ENCODE data around the gene KAT14.

The KAT14 gene

GRCh38 chr20:18144541-18145099 is 7.0 kb downstream of the KAT14 start:
- no peaks in the 10 kb centered on the region for H4K20me1 ChIP-seq (ENCODE audit: control insufficient read depth, insufficient read depth, low read depth, low read length)
- H3K9me3 ChIP-seq (ENCODE audit: control insufficient read depth, insufficient read depth, low read length): no peaks in the 10 kb centered on the region
- peaks cover 55% of the 10 kb centered on the region for H3K79me2 ChIP-seq (ENCODE audit: control insufficient read depth, low read length)
- peaks cover 68% of the 10 kb centered on the region for H3K36me3 ChIP-seq (ENCODE audit: control insufficient read depth, low read length)
- H3F3A ChIP-seq (ENCODE audit: control insufficient read depth, insufficient read depth): peaks cover 9% of the 10 kb centered on the region
- no peaks in the 10 kb centered on the region for H3K9me2 ChIP-seq (replicated peaks; ENCODE audit: control insufficient read depth, low read length)
- no peaks in the 10 kb centered on the region for H3K27me3 ChIP-seq (ENCODE audit: control insufficient read depth, low read length)
- no peak overlapping the region for H3K27ac ChIP-seq (ENCODE audit: low read depth, low read length)
- peaks cover 6% of the 10 kb centered on the region for H3K4me1 ChIP-seq (ENCODE audit: control insufficient read depth, low read length)
- no peak overlapping the region for H3K4me2 ChIP-seq (ENCODE audit: low read length)
- no peak for TF ChIP-seq CTCF (IDR thresholded peaks at IDR 0.05; ENCODE audit: low read depth, low read length, poor library complexity, severe bottlenecking)
- no peak for TF ChIP-seq EZH2phosphoT487 (IDR thresholded peaks at IDR 0.05; ENCODE audit: borderline replicate concordance, low read length)
- H3K4me3 ChIP-seq (ENCODE audit: low read length): no peak overlapping the region

DNA sequence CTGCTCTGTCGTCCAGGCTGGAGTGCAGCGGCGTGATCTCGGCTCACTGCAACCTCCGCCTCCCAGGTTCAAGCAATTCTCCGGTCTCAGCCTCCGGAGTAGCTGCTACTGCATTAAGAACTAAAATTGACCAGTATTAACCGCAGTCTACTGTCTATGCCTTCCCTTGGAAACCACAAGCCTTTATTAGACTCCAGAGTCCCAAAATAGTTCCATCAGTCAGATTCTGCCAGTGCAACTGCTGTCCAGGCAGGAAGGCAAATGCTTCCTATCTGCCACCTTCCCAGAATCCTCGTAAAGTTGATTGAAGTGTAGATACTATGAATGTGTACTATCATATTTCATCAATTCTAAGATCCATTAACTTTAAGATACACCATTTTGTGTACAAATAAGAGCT is 16.7 kb downstream of the KAT14 start:
- H3K27me3 ChIP-seq (ENCODE audit: control insufficient read depth, low read length): no peaks in the 10 kb centered on the region
- no peak for TF ChIP-seq CTCF (IDR thresholded peaks at IDR 0.05; ENCODE audit: low read depth, low read length, poor library complexity, severe bottlenecking)
- TF ChIP-seq EZH2phosphoT487 (IDR thresholded peaks at IDR 0.05; ENCODE audit: borderline replicate concordance, low read length): no peak
- no peak overlapping the region for H3K4me3 ChIP-seq (ENCODE audit: low read length)
- H3K4me1 ChIP-seq (ENCODE audit: control insufficient read depth, low read length): no peaks in the 10 kb centered on the region
- no peak overlapping the region for H3K27ac ChIP-seq (ENCODE audit: low read depth, low read length)
- no peak overlapping the region for H3K4me2 ChIP-seq (ENCODE audit: low read length)
- H4K20me1 ChIP-seq (ENCODE audit: control insufficient read depth, insufficient read depth, low read depth, low read length): no peaks in the 10 kb centered on the region
- H3K9me3 ChIP-seq (ENCODE audit: control insufficient read depth, insufficient read depth, low read length): no peaks in the 10 kb centered on the region
- peaks cover 80% of the 10 kb centered on the region for H3K36me3 ChIP-seq (ENCODE audit: control insufficient read depth, low read length)
- no peaks in the 10 kb centered on the region for H3F3A ChIP-seq (ENCODE audit: control insufficient read depth, insufficient read depth)
- H3K79me2 ChIP-seq (ENCODE audit: control insufficient read depth, low read length): 0 out of 2 replicates have a peak, but pooled peaks cover 3% of the 10 kb centered on the region
- no peaks in the 10 kb centered on the region for H3K9me2 ChIP-seq (replicated peaks; ENCODE audit: control insufficient read depth, low read length)

DNA sequence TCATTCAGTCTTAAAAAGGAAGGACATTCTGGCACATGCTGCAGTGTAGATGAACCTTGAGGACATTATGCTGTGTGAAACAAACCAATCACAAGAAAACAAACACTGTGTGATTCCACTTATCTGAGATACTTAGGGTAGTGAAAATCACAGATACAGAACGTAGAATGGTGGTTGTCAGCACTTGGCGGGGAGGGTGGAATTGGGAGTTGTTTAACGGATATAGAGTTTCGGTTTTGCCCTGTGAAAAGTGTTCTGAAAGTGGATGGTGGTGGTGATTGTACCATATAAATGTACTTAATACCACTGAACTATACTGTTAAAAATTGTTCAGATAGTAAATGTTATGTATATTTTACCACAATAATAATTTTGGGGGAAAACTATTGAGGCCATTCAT is 18.4 kb downstream of the KAT14 start:
- Histone ChIP-seq H3K9me3 (ENCODE audit: control insufficient read depth, insufficient read depth, low read length) (no peaks in the 10 kb centered on the region), H3F3A (ENCODE audit: control insufficient read depth, insufficient read depth) (no peaks in the 10 kb centered on the region), H3K4me2 (ENCODE audit: low read length) (no peak overlapping the region), H3K36me3 (ENCODE audit: control insufficient read depth, low read length) (peaks cover 72% of the 10 kb centered on the region), H3K4me1 (ENCODE audit: control insufficient read depth, low read length) (no peaks in the 10 kb centered on the region), H3K27ac (ENCODE audit: low read depth, low read length) (no peak overlapping the region), H3K79me2 (ENCODE audit: control insufficient read depth, low read length) (no peaks in the 10 kb centered on the region), H3K9me2 (replicated peaks; ENCODE audit: control insufficient read depth, low read length) (no peaks in the 10 kb centered on the region), H4K20me1 (ENCODE audit: control insufficient read depth, insufficient read depth, low read depth, low read length) (no peaks in the 10 kb centered on the region), H3K4me3 (ENCODE audit: low read length) (no peak overlapping the region), H3K27me3 (ENCODE audit: control insufficient read depth, low read length) (no peaks in the 10 kb centered on the region)
- TF ChIP-seq CTCF (IDR thresholded peaks at IDR 0.05; ENCODE audit: low read depth, low read length, poor library complexity, severe bottlenecking) (no peak), EZH2phosphoT487 (IDR thresholded peaks at IDR 0.05; ENCODE audit: borderline replicate concordance, low read length) (no peak)
